Hematopoietic multipotent progenitor cell treated with erythropoietin and hydrocortisone succinate and interleukin-3 and kit ligand, for 15 days (in vitro differentiated cells): ENCODE measurements around the gene ENTREP1.
"Not testable (repeated sequence)": the region's sequence is repeated elsewhere in the genome, so short reads cannot be mapped to it uniquely, and the experiment has no call there.

Experiments
- DNase-seq: peaks from one replicate; pipeline ENCODE4 v3.0.0-alpha.2; 2015; ENCODE audit warnings: low spot score

The ENTREP1 gene

DNA sequence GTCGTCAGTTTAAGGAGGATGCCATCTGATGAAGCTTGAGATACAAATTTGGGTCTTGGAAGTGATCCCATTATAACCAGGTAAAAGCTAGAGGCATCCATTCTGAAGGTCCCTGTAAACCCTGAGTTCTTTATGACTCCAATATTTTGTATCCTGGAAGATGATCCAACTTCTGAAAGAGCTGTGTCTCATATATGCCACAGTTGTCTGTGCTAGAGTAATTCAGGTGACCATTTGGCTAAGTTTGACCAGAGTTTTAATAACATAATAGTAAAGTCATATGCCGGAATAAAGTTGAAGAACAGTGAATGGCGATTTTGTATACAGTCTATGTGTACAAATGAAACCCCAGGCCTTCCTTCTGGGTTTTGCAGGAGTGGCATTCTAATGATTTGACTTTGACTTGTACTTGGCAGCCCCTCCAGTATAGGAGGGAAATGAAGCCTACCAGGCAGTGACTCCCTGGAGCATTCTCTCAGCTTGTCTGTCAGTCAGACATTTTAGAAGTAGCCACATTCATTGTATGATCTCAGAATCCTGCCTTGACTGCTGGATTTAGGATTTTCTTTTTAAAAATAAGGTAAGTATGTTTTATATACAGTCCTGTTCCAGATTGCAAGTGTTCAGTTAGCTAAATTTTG is 39.6 kb downstream of the ENTREP1 start:
- DNase-seq, result no peak

DNA sequence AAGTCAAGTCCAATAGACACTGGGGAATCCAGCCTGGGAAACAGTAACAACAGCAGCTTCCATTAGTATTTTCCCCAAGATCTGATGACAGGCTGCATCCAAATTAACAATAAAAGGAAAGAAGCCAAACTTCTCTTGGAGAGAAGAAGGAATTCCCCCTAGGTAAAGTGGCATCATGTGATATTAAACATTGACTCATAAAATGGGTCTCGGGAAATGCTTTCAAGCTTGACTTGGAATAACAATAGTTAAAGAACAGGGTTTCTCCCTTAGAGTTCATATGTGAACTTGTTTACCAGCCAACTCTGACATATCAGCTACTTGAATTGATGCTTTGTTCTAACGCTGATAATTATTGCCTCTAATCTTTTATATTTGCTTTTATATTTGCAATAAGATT is 45.4 kb downstream of the ENTREP1 start:
- DNase-seq, result no peak

- no peak for DNase-seq
These were observed 46.0 kb downstream of the ENTREP1 start for GRCh38 chr9:69371001-69371400.

DNA sequence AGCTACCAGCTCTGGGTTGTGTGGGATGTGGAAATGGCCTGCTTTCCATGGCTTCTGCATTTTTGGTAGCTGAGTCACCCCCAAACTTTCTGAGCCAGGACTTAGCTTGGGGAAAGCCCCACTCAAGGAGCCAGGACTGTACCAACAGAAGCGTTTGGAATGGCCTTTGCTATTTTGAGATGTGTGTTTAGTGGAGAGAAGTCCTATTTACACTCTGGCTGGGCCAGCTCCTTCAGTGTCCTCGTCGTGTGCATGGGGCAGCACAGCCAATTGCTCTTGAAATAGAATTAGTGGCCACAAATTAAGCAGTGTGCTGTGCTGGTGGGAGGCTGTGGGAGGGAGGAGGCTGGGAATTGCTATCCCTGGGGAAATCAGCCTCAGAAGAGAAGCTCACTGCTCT is 51.6 kb downstream of the ENTREP1 start:
- DNase-seq, result no peak

DNA sequence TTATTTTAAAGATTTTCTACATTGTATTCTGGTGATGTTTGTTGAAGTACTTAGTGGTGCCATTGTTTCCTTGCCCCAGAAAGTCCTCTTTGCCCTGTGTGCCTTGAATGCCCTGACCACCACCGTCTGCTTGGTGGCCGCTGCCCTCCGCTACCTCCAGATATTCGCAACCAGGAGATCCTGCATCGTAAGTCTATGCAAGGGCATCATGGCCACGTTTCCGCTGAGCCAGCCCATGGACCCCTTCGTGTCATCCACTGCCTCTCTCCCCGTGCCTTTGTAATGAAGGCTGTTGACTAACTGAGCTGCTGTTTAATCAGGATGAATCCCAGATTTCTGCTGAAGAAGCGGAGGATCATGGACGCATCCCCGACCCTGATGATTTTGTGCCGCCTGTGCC is 52.3 kb downstream of the ENTREP1 start:
- no peak for DNase-seq

GRCh38 chr9:69377981-69378380 is 53.0 kb downstream of the ENTREP1 start:
- no peak for DNase-seq

DNA sequence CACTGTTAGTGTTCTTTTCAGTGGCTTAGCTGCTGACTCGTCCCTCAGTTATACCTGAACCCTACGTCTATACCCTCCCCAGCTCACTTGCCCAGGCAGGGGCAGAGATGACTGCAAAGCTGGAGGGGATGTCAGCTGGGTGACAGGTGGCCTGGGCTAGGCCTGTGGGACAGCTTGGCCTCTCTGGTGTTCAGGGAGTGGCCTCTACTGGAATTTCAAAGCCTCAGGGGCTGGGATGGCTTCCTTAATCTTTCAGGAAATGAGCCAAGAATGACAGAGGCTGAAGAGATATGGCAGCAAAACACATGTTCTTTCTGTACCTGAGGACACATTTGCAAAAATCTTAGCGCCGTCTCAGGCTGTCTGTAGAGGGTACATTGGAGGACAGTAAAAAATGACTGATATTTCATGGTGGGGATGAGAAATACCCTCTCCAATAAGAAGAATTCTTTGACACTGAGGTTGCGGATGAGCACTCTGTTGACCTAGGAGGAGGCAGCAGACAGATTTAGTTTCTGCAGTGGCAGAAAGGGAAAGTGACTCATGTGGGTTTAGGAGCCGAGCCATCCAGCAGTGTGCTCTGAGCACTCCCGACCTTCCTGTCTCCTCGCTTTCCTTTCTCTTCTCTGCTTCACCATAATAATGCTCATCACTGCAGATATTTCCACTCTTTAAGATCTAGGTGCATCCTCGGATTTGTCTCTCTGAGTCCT is 54.4 kb downstream of the ENTREP1 start:
- DNase-seq, result no peak

DNA sequence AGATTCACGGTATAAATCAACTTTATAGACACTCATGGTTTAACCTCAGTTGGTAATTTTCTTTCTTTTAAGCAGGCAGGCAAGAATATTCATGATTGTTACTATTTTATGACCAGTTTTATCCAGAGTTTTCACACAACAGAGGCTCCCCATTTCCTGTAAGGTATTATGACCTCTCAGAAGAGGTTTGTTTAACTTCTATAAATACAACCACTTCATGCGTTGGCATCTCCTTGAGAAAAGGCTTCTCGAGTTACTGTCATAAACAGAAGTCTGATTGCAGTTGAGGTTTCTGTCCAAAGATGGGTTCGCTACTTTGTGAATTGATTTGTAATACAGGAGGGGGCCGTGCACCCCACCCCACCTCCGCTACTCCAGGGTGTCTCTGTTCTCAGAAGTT is 55.3 kb downstream of the ENTREP1 start:
- DNase-seq, result no peak

GRCh38 chr9:69380811-69381210 is 55.8 kb downstream of the ENTREP1 start:
- no peak for DNase-seq

- DNase-seq, result no peak
These were observed 57.1 kb downstream of the ENTREP1 start for GRCh38 chr9:69382135-69382534.

DNA sequence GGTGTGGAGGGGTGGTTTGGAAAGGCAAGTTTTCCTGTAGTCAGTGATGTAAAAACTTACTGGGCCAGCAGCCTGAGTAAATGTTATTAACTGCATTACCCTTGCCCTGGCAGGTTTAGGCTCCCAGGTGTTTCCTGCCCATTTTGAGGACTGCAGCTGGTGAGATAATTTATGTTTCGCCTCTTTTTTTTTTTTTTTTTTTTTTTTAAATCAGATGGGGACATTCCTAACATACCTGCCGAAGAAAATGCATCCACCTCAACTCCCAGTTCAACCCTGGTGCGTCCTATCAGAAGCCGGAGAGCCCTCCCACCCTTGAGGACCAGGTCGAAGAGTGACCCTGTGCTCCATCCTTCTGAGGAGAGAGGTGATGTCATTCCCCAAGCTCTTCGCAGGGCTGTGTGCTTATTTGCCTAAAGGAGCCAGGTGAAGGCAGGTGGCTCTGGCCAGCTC is 60.6 kb downstream of the ENTREP1 start:
- no peak for DNase-seq

DNA sequence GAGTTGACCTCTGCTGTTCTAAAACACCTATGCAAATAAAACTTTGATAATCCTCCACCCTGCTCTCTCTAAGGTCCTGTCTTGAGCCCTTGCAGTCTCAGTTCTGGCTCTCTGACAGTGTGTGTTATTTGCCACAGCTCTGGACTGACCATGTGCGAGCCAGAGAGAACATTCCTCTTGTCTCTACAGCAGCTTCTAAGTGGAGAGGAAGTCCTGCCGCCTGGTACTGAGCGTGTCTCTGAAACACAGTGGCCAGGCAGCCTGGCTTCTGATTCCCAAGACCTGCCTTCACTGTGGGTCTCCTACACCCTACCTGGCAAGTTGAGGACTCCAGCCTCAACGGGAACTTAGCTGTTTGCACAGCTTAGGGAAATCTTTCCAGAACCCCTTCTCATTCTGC is 61.6 kb downstream of the ENTREP1 start:
- DNase-seq, result no peak

- no peak for DNase-seq
These were observed 63.6 kb downstream of the ENTREP1 start for GRCh38 chr9:69388596-69388995.

- DNase-seq, result no peak
These were observed 64.5 kb downstream of the ENTREP1 start for GRCh38 chr9:69389437-69389995.

GRCh38 chr9:69391487-69391886 is 66.5 kb downstream of the ENTREP1 start:
- no peak for DNase-seq

DNA sequence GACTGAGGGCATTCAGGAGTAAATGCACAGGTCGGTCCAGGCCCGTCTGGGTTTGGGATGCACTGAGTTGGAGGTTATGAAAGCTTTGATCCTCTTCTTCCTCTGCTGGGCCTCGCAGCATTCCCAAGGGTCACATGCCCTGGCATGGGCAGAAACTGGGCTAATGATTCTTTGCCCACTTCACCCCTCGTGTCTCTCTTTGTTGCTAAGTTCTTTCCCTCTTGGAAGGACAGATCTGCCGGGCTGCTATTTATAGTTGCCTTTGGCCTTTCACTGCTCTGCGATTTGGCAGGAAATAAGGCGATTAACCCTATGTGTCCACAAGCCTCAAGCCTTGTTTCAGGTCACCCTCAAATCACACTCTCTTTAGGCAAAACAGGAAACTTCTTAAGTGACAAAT is 66.9 kb downstream of the ENTREP1 start:
- no peak for DNase-seq

- no peak for DNase-seq
These were observed 67.8 kb downstream of the ENTREP1 start for GRCh38 chr9:69392826-69393225.

- DNase-seq, result no peak
These were observed 68.4 kb downstream of the ENTREP1 start for GRCh38 chr9:69393425-69393824.

DNA sequence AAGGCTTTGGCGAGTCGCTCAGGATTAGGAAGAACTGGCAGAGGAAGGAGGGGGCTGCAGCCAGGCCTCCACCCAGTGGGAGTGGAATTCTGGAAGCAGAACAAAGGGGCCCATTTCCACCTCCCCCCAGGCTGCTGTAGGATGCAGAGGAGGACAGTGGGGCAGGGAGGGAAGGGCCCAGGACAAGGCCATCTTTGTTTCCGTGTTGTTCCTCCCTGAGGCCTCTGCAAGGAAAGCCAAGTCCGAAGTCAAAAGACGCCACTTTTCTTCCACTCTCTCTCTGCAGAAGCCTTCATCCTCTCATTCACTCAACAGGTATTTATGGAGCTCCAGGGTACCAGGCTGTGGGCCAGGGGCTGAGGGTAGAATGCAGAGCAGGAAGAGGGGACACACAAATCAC is 70.7 kb downstream of the ENTREP1 start:
- no peak for DNase-seq

DNA sequence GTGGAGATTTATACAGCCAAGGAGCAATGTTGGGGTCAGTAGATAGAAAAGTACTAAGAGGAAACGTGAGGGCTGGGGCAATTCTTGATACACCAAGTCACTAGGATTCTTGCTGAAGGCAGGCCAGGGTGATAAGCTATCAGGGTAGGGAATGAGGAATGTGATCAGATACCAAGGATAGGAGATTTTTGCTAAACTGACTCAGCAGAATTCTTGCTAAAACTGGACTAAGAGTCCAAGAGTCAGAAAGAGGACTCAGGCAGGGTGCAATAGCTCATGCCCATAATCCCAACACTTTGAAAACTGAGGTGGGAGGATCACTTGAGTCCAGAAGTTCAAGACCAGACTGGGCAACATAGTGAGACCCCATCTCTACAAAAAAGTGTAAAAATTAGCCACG is 71.7 kb downstream of the ENTREP1 start:
- no peak for DNase-seq

DNA sequence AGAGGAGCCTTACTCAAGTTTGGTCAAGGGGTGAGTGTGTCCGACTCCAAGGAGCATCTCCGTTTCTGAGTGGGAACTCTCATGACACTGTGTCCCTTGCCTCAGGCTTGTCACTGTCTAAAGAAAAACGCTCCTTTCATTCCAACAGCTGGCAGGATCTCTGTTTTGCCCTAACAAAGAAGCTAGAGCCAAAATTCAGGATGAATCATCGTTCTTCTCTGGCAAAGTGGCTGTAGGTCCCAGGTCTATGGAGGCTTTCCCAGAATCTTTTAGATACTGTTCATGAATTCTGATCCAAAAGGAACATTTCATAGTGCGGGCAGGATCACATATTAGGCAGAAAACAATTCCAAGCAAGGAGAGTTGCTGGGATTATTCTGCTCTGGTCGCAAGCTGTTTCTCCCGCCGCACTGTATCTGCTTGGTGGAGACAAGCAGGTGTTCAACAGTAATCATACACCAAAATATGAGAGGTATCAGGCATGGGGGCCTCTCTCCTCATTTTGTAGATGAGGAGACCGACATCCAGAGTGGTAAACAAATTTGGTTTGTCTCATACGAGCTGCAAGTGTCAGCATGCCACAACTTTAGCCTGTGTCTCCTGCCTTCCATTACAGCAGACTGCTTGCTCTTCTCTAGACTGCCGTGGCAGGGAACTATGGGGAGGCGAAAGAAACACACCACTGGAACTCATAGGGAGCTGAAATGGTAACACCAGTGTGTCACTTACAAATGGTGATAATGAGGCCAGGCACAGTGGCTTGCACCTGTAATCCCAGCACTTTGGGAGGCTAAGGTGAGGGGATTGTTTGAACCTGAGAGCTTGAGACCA is 72.6 kb downstream of the ENTREP1 start:
- DNase-seq, result no peak

GRCh38 chr9:69400470-69400869 is 75.5 kb downstream of the ENTREP1 start:
- no peak for DNase-seq

DNA sequence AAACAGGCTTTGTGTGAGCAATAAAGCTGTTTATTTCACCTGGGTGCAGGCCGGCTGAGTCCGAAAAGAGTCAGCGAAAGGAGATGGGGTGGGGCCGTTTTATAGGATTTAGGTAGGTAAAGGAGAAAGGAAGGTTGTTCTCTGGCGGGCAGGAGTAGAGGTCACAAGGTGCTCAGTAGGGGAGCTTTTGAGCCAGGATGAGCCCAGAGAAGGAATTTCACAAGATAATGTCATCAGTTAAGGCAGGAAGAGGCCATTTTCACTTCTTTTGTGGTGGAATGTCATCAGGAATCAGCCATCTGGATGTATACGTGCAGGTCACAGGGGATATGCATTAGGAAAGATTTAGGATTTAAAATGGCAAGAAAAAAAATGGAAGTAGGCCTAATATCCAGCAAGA is 84.9 kb downstream of the ENTREP1 start:
- not testable (repeated sequence) for DNase-seq
